Forelimb muscle (tissue), 1 donor: ENCODE results near the gene ZNF652. TPM values are rescaled to one million over a fixed set of nuclear protein-coding genes. Genes with fewer than 3 reads are reported as not detected.
"Not testable (repeated sequence)": the region's sequence is repeated elsewhere in the genome, so short reads cannot be mapped to it uniquely, and the experiment has no call there.

ENCODE experiments used
- DNase-seq: peaks from one replicate; pipeline ENCODE4 v3.0.0-alpha.2; 2013; ENCODE audit warnings: low read depth
- polyA plus RNA-seq: library from polyadenylated mRNA; unstranded; fragments of 120-200 nt; gene quantifications from one replicate; pipeline ENCODE4 v1.2.1, GENCODE V29; 2013; ENCODE audit not compliant: insufficient read length

ZNF652 gene
- polyA plus RNA-seq, 1 donor: 15.1 TPM

DNA sequence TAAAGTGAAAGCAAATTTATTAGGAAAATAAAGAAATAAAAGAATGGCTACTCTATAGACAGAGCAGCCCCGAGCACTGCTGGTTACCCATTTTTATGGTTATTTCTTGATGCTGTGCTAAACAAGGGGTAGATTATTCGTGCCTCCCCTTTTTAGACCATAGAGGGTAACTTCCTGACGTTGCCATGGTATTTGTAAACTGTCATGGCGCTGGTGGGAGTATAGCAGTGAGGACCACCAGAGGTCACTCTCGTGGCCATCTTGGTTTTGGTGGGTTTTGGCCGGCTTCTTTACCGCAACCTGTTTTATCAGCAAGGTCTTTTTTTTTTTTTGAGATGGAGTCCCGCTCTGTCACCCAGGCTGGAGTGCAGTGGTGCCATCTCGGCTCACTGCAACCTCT is 100.5 kb downstream of the ZNF652 start:
- not testable (repeated sequence) for DNase-seq

- no peak for DNase-seq
These were observed 101.2 kb downstream of the ZNF652 start for GRCh38 chr17:49260817-49261291.

- no peak for DNase-seq
These were observed 101.8 kb downstream of the ZNF652 start for GRCh38 chr17:49260011-49260816.

DNA sequence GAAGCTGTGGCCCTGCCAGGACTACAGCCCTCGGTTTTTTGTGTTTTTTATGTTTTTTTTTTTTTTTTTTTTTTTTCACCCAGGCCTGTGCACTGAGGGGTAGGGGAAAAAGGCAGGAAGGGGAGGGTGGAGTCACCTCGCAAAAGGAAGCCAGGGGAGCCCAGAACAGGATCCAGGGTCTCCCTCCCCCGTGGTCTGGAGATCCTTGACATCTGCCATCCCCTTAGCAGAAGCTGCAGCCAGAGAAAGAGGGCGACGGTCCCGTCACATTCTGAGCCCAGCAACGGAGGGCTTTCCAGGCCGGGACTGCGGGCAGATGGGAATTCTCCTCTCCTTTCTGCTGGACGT is 102.4 kb downstream of the ZNF652 start:
- DNase-seq: no peak

GRCh38 chr17:49258394-49258793 is 103.7 kb downstream of the ZNF652 start:
- no peak for DNase-seq

GRCh38 chr17:49255125-49255524 is 106.9 kb downstream of the ZNF652 start:
- DNase-seq: no peak

- no peak for DNase-seq
These were observed 108.0 kb downstream of the ZNF652 start for GRCh38 chr17:49254066-49254465.

DNA sequence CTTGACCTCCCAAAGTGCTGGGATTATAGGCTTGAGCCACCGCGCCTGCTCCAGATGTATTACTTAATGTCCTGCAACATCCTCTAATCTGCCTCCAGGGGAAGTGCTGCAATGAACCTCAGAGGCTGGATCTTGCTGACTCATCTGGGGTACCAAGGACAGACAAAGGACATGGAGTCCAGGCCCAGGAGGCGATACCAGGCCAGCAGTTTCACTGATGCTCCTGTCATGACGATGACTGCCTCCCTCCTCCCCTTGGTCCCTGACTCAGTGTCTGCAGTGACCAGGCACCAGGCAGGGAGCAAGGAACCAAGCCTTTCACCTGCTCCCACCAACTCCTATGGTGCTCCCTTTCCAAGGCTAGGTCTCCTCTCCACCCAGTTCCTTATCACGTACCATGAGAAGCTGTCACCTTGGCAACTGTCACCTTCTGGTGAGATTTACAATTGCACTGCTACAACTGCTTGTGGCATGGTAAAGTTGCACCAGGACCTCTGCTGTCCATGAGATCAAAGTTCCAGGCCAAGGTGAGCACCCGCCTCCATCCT is 109.8 kb downstream of the ZNF652 start:
- no peak for DNase-seq

DNA sequence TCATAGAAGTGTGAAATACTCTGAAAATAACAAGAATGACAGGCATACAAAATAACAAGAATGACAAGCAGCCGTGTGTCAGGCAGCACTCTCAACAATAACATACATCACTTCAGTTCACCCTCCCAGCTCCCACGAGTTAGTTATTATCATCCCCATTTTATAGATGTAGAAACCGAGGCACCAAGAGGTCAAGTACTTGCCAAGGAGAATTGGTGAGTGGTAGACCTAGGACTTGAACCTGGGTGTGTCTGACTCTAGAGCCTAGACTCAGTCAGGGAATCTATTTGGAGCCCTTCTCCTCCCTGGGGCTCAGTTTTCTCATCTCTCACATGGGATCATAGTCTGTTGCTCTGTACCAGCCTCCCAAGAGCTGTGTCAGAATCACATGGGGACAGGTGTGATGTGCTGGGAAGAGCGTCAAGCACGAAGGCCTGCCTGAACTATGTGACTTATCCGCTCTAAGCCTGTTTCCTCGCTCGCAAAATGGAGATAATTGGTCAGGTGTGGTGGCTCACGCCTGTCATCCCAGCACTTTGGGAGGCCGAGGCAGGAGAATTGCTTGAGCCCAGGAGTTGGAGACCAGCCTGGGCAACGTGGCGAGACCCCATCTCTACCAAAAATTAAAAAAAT is 112.0 kb downstream of the ZNF652 start:
- DNase-seq: no peak

GRCh38 chr17:49249292-49249794 is 112.7 kb downstream of the ZNF652 start:
- no peak for DNase-seq

DNA sequence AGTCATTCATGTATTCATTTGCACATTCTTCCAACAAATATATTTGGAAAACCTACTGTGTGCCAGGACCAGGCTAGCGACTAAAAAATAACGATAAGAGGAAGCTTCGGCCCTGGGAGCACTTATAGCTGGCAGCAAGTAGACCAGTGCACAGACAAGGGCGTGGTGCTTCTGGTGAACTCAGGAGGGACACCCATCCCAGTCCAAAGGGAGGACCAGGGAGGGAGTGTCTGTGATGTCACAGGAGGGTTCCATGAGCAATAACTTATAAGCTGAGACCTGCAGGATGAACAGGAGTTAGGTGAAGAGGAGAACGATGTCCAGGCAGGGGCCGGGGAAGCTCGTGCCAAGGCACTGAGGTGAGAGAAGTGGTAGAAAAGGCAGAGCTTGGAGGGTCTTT is 114.1 kb downstream of the ZNF652 start:
- DNase-seq: no peak

DNA sequence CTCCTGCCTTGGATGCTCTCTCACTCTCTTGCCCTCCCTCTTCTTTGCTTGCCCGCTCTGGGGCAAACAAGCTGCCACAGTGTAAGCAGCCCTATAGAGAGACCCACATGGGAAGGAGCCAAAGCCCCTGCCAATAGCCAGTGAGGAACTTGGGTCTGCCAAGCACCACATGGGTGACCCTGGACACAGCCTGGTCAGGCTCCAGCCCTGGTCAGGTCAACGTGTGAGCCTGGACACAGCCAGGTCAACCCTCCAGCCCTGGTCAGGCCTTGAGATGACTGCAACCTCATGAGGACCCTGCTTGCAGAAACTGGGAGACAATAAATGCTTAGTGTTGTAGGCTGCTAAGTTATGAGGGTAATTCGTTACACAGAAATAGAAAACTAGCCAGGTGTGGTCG is 117.2 kb downstream of the ZNF652 start:
- no peak for DNase-seq

Other genes starting within 250 kb of the ZNF652 start
- gene B4GALNT2, start 229.5 kb downstream of the ZNF652 start, polyA plus RNA-seq: 0.16 TPM
- 1.2 TPM for gene GNGT2, start 151.7 kb downstream of the ZNF652 start, polyA plus RNA-seq
- gene ABI3, start 151.5 kb downstream of the ZNF652 start, polyA plus RNA-seq: 3.4 TPM
- 18.9 TPM for gene PHOSPHO1, start 131.5 kb downstream of the ZNF652 start, polyA plus RNA-seq
- gene PHB1, start 52.6 kb upstream of the ZNF652 start, polyA plus RNA-seq: 133 TPM
- 39.8 TPM for gene NGFR, start 133.0 kb upstream of the ZNF652 start, polyA plus RNA-seq
- gene NXPH3, start 213.6 kb upstream of the ZNF652 start, polyA plus RNA-seq: 1.3 TPM